ENCODE results near the gene PRKAG2.

DNA sequence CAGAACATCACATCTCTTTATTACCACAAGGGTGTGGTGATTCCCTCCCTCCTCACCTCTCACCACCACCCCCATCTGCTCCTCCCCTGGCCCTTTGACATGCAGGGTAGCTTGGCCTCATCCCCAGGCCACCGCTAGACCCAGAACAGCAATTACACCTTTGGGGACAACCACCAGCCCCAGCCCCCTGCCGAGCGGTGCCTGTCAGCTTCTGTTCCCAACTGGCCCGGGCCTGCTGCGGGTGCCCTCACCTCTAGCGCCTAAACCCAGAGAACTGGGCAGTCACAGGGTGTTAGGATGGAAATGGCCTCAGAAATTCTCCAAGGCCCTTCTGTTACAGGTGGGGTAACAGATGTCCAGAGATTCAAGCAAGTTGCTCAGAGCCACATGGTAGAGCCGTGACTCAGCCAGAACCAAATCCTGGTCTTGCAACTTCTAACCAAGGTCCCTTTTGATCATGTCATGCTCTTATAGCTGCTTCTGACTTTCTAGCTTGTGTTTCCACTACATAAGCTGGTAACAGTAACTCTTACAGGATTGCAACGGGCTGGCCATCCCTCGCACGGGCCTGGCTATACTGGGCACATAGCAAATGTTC is 78.0 kb downstream of the PRKAG2 start:
- TF ChIP-seq EP300 (IDR thresholded peaks at IDR 0.05) (no peak), POLR2AphosphoS5 (IDR thresholded peaks at IDR 0.05) (no peak)
- TF ChIP-seq, protein P1, sequence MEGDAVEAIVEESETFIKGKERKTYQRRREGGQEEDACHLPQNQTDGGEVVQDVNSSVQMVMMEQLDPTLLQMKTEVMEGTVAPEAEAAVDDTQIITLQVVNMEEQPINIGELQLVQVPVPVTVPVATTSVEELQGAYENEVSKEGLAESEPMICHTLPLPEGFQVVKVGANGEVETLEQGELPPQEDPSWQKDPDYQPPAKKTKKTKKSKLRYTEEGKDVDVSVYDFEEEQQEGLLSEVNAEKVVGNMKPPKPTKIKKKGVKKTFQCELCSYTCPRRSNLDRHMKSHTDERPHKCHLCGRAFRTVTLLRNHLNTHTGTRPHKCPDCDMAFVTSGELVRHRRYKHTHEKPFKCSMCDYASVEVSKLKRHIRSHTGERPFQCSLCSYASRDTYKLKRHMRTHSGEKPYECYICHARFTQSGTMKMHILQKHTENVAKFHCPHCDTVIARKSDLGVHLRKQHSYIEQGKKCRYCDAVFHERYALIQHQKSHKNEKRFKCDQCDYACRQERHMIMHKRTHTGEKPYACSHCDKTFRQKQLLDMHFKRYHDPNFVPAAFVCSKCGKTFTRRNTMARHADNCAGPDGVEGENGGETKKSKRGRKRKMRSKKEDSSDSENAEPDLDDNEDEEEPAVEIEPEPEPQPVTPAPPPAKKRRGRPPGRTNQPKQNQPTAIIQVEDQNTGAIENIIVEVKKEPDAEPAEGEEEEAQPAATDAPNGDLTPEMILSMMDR (IDR thresholded peaks at IDR 0.05): no peak
